ENCODE results near the gene ANKS3. TPM values are rescaled to one million over a fixed set of nuclear protein-coding genes. Genes with fewer than 3 reads are reported as not detected.

The ANKS3 gene
- polyA plus RNA-seq, 1 of the 3 experiments (the other 2 are of a cell fraction): 42.2 TPM

- TF ChIP-seq RFX5 (IDR thresholded peaks at IDR 0.05; ENCODE audit: low read length) (no peak), RAD21 (IDR thresholded peaks at IDR 0.05; ENCODE audit: low read length) (no peak), POLR2AphosphoS5 (IDR thresholded peaks at IDR 0.05; ENCODE audit: low read depth, low read length) (no peak), USF1 (IDR thresholded peaks at IDR 0.05; ENCODE audit: borderline replicate concordance, low read depth) (no peak), EZH2phosphoT487 (IDR thresholded peaks at IDR 0.05; ENCODE audit: borderline replicate concordance, low read depth) (no peak)
- TF ChIP-seq, protein P1, sequence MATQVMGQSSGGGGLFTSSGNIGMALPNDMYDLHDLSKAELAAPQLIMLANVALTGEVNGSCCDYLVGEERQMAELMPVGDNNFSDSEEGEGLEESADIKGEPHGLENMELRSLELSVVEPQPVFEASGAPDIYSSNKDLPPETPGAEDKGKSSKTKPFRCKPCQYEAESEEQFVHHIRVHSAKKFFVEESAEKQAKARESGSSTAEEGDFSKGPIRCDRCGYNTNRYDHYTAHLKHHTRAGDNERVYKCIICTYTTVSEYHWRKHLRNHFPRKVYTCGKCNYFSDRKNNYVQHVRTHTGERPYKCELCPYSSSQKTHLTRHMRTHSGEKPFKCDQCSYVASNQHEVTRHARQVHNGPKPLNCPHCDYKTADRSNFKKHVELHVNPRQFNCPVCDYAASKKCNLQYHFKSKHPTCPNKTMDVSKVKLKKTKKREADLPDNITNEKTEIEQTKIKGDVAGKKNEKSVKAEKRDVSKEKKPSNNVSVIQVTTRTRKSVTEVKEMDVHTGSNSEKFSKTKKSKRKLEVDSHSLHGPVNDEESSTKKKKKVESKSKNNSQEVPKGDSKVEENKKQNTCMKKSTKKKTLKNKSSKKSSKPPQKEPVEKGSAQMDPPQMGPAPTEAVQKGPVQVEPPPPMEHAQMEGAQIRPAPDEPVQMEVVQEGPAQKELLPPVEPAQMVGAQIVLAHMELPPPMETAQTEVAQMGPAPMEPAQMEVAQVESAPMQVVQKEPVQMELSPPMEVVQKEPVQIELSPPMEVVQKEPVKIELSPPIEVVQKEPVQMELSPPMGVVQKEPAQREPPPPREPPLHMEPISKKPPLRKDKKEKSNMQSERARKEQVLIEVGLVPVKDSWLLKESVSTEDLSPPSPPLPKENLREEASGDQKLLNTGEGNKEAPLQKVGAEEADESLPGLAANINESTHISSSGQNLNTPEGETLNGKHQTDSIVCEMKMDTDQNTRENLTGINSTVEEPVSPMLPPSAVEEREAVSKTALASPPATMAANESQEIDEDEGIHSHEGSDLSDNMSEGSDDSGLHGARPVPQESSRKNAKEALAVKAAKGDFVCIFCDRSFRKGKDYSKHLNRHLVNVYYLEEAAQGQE (IDR thresholded peaks at IDR 0.05; ENCODE audit: low read depth, low read length): no peak
These were observed 43.4 kb upstream of the ANKS3 start (continued) for GRCh38 chr16:4777339-4778049.

DNA sequence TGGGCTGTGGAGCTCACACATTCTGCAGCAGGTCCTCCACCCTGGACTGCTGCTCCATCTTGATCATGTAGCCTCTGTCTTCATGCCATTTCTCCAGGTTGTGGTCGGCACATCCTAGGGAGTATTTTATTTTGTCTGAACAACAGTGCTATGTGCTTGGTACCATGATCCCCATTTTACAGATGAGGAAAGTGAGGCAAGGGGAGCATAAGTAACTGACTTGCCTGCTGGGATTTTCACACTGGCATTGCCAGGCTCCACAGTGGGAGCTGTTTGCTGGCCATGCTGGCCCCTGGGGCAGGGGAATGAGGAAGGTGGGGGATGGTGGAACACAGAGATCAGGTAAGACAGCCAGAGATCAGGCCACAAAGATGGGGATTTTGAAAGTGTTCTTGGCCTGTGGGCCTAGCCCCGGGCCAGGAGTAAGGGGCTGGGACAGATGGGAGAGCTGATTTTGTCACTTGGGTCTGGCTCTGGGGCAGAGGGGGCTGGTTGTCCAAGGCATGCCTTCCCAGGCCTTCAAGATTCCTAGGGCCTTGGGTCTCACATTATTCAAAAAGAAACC, 42.2 kb upstream of the ANKS3 start:
- no peak overlapping the region for H3K9ac ChIP-seq
- H3K9me3 ChIP-seq: no peaks in the 10 kb centered on the region
- ChIA-PET POLR2A (no interaction called here), CTCF (interaction anchor here (1.7 kb wide), 1 partner anchor 10 kb away, joined by 4 read pairs; no protein-coding TSS in a partner anchor)
- H3K4me3 ChIP-seq (ENCODE audit: low read depth in 2 of 2, low read length in 1 of 2): no peak overlapping the region
- no peak overlapping the region for H2AFZ ChIP-seq (ENCODE audit: low read depth)
- WGBS (ENCODE audit: low lambda C conversion rate): 87% methylated on average over 2 of the region's 2 CpGs
- H3K4me2 ChIP-seq: no peak overlapping the region
- H3K4me1 ChIP-seq (ENCODE audit: control insufficient read depth in 1 of 2, insufficient read depth in 2 of 2, low read depth in 1 of 2, low read length in 1 of 2): peaks cover 0 to 8% of the 10 kb centered on the region in 2 experiments; a peak in 1 of 4 replicates
- H3K79me2 ChIP-seq (ENCODE audit: insufficient read depth): no peaks in the 10 kb centered on the region
- H4K20me1 ChIP-seq (ENCODE audit: insufficient read depth): no peaks in the 10 kb centered on the region
- no peaks in the 10 kb centered on the region for H3K36me3 ChIP-seq (replicated peaks in 1 of 2; ENCODE audit: control insufficient read depth in 1 of 2, insufficient read depth in 2 of 2, low read length in 1 of 2)
- DNase-seq: no peak
- H3K27ac ChIP-seq (ENCODE audit: low read depth in 2 of 2, low read length in 1 of 2): no peak overlapping the region
- H3F3A ChIP-seq (replicated peaks; ENCODE audit: insufficient read depth): no peaks in the 10 kb centered on the region
- no peaks in the 10 kb centered on the region for H3K27me3 ChIP-seq (ENCODE audit: insufficient read depth)
- H3K9me2 ChIP-seq: no peaks in the 10 kb centered on the region
- TF ChIP-seq SIN3A (IDR thresholded peaks at IDR 0.05; ENCODE audit: borderline replicate concordance, low read depth, low read length) (no peak), TEAD4 (IDR thresholded peaks at IDR 0.05; ENCODE audit: borderline replicate concordance, insufficient read depth) (no peak), RFX5 (IDR thresholded peaks at IDR 0.05; ENCODE audit: low read length) (no peak), NRF1 (IDR thresholded peaks at IDR 0.05; ENCODE audit: low read depth, low read length) (no peak), JUND (IDR thresholded peaks at IDR 0.05) (no peak), SMC3 (IDR thresholded peaks at IDR 0.05; ENCODE audit: low read depth, low read length) (no peak), EP300 (IDR thresholded peaks at IDR 0.05; ENCODE audit: borderline replicate concordance in 1 of 2, low read depth in 1 of 2, low read length in 1 of 2) (no peak), EZH2phosphoT487 (IDR thresholded peaks at IDR 0.05; ENCODE audit: borderline replicate concordance, low read depth) (no peak), ELF1 (IDR thresholded peaks at IDR 0.05) (no peak), RAD21 (IDR thresholded peaks at IDR 0.05; ENCODE audit: low read length) (no peak), TAF1 (IDR thresholded peaks at IDR 0.05; ENCODE audit: borderline replicate concordance, low read depth, low read length) (no peak), GATA2 (CRISPR knock-in tag; IDR thresholded peaks at IDR 0.05) (no peak)
- TF ChIP-seq, protein P2, sequence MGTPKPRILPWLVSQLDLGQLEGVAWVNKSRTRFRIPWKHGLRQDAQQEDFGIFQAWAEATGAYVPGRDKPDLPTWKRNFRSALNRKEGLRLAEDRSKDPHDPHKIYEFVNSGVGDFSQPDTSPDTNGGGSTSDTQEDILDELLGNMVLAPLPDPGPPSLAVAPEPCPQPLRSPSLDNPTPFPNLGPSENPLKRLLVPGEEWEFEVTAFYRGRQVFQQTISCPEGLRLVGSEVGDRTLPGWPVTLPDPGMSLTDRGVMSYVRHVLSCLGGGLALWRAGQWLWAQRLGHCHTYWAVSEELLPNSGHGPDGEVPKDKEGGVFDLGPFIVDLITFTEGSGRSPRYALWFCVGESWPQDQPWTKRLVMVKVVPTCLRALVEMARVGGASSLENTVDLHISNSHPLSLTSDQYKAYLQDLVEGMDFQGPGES (IDR thresholded peaks at IDR 0.05; ENCODE audit: low read depth, low read length): no peak
- TF ChIP-seq, protein P1 (IDR thresholded peaks at IDR 0.05; ENCODE audit: low read depth, low read length): no peak
- TF ChIP-seq, protein P3, sequence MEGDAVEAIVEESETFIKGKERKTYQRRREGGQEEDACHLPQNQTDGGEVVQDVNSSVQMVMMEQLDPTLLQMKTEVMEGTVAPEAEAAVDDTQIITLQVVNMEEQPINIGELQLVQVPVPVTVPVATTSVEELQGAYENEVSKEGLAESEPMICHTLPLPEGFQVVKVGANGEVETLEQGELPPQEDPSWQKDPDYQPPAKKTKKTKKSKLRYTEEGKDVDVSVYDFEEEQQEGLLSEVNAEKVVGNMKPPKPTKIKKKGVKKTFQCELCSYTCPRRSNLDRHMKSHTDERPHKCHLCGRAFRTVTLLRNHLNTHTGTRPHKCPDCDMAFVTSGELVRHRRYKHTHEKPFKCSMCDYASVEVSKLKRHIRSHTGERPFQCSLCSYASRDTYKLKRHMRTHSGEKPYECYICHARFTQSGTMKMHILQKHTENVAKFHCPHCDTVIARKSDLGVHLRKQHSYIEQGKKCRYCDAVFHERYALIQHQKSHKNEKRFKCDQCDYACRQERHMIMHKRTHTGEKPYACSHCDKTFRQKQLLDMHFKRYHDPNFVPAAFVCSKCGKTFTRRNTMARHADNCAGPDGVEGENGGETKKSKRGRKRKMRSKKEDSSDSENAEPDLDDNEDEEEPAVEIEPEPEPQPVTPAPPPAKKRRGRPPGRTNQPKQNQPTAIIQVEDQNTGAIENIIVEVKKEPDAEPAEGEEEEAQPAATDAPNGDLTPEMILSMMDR (IDR thresholded peaks at IDR 0.05): no peak
